ENCODE results near the gene FAM124A.

DNA sequence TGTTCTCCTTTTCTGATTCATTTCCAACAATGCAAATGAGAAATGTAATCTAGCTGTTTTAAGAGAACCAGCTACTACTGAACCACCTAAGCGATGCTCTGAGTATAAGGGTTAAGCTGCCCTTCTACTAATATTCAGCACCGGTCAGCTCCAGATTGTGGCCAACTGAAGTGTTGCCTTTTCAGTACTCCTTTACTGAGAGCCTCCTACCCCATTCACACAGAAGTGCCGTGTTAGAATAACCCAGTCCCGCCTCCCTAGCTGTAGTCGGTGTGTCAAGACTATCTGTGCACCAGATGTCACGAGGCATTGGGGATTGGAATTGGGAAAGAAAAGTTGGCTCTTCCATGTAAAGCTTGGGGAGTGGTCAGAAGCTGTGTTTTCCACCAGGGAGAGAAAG, 45.4 kb downstream of the FAM124A start:
- TF ChIP-seq, protein P1, sequence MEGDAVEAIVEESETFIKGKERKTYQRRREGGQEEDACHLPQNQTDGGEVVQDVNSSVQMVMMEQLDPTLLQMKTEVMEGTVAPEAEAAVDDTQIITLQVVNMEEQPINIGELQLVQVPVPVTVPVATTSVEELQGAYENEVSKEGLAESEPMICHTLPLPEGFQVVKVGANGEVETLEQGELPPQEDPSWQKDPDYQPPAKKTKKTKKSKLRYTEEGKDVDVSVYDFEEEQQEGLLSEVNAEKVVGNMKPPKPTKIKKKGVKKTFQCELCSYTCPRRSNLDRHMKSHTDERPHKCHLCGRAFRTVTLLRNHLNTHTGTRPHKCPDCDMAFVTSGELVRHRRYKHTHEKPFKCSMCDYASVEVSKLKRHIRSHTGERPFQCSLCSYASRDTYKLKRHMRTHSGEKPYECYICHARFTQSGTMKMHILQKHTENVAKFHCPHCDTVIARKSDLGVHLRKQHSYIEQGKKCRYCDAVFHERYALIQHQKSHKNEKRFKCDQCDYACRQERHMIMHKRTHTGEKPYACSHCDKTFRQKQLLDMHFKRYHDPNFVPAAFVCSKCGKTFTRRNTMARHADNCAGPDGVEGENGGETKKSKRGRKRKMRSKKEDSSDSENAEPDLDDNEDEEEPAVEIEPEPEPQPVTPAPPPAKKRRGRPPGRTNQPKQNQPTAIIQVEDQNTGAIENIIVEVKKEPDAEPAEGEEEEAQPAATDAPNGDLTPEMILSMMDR (IDR thresholded peaks at IDR 0.05; ENCODE audit: low read depth, low read length): no peak
- no peak for TF ChIP-seq EZH2phosphoT487 (IDR thresholded peaks at IDR 0.05; ENCODE audit: low read depth)

All from OCI-LY3 (cell line).